ENCODE results near the gene IL20RB.
"Not testable (repeated sequence)": the region's sequence is repeated elsewhere in the genome, so short reads cannot be mapped to it uniquely, and the experiment has no call there.

Gene IL20RB

DNA sequence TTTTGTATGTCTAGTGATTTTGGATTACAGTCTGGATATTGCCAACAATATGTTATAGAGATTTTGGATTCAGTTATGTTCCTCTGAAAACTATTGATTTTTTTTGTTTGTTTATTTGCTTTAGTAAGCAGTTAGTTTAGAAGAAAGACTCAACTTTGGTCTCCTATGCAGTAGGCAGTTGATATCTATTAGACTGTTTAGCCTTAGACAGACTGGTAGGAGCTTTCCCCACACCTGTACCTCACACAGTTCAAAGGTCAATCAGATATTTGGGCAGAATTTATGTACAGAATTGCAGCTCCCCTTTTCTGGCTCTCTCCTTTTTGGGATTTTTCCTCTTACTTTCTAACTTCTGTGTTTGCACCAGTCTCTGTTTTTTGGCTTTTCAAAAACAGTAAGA is 42.3 kb downstream of the IL20RB start:
- Mint-ChIP-seq H3K9me3 (peaks cover 15% of the 10 kb centered on the region), H3K4me3 (no peak overlapping the region), H3K36me3 (ENCODE audit: low read depth) (peaks cover 7% of the 10 kb centered on the region), H3K27me3 (ENCODE audit: low read depth, poor library complexity) (peaks cover 6% of the 10 kb centered on the region), H3K4me1 (peaks cover 8% of the 10 kb centered on the region), H3K27ac (no peak overlapping the region)
- TF ChIP-seq, protein P1, sequence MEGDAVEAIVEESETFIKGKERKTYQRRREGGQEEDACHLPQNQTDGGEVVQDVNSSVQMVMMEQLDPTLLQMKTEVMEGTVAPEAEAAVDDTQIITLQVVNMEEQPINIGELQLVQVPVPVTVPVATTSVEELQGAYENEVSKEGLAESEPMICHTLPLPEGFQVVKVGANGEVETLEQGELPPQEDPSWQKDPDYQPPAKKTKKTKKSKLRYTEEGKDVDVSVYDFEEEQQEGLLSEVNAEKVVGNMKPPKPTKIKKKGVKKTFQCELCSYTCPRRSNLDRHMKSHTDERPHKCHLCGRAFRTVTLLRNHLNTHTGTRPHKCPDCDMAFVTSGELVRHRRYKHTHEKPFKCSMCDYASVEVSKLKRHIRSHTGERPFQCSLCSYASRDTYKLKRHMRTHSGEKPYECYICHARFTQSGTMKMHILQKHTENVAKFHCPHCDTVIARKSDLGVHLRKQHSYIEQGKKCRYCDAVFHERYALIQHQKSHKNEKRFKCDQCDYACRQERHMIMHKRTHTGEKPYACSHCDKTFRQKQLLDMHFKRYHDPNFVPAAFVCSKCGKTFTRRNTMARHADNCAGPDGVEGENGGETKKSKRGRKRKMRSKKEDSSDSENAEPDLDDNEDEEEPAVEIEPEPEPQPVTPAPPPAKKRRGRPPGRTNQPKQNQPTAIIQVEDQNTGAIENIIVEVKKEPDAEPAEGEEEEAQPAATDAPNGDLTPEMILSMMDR (IDR thresholded peaks at IDR 0.05) = no peak
- no peak for DNase-seq

DNA sequence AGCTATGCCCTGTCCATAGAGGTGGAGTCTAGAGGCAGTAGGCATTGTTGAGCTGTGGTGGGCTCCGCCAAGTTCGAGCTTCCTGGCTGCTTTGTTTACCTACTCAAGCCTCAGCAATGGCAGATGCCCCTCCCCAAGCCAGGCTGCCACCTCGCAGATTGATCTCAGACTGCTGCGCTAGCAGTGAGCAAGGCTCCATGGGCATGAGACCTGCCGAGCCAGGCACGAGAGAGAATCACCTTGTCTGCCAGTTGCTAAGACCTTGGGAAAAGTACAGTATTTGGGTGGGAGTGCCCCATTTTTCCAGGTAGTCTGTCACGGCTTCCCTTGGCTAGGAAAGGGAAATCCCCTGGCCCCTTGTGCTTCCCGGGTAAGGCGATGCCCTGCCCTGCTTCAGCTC is 49.6 kb downstream of the IL20RB start:
- Mint-ChIP-seq H3K9me3 (peaks cover 16% of the 10 kb centered on the region), H3K4me1 (peaks cover 15% of the 10 kb centered on the region)
- H3K4me3 Mint-ChIP-seq; H3K27me3 Mint-ChIP-seq (ENCODE audit: low read depth, poor library complexity); H3K36me3 Mint-ChIP-seq (ENCODE audit: low read depth); DNase-seq; H3K27ac Mint-ChIP-seq: not testable (repeated sequence)

DNA sequence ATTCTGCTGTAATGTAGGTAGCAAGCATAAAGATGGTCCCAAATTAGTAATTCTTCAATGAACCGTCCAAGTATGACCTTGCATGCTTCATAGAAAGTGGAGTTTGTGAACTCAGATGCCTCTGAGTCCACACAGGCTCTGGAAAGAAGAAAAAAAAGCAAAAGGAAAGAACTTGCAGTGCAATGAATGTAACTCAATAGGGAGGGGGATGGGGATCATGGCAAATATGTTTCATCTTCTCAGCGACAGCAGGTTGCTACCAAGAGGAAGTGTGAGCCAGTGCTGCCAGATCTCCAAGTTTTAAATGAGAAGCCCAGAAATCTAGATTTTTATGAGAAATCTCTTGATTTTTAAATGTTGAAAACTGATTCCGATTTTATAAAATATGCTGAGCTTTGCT is 50.3 kb downstream of the IL20RB start:
- H3K27me3 Mint-ChIP-seq (ENCODE audit: low read depth, poor library complexity) = no peaks in the 10 kb centered on the region
- H3K27ac Mint-ChIP-seq = no peak overlapping the region
- peaks cover 6% of the 10 kb centered on the region for H3K36me3 Mint-ChIP-seq (ENCODE audit: low read depth)
- no peak for DNase-seq
- H3K4me3 Mint-ChIP-seq = no peak overlapping the region
- H3K4me1 Mint-ChIP-seq = peaks cover 19% of the 10 kb centered on the region
- TF ChIP-seq, protein P1 (IDR thresholded peaks at IDR 0.05) = no peak
- peaks cover 12% of the 10 kb centered on the region for H3K9me3 Mint-ChIP-seq

DNA sequence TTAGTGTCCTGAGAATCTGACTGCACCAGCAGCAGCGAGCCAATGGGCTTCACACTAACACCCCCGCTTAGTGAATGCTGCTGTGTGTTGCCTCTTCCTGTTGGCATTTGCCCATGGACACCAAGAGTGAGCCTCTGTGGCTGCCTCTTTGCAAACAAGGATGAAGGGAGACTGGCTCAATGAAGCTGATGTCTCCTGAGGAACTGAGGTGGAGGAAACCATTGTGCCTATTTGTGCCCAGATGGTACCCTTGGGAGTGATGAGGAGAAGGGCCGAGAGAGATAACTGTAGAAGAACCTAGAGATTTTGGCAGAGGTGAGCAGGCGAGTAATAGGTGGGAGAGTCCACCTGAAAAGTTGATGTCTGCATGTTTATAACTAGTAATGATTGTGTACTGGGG is 51.2 kb downstream of the IL20RB start:
- peaks cover 24% of the 10 kb centered on the region for H3K4me1 Mint-ChIP-seq

DNA sequence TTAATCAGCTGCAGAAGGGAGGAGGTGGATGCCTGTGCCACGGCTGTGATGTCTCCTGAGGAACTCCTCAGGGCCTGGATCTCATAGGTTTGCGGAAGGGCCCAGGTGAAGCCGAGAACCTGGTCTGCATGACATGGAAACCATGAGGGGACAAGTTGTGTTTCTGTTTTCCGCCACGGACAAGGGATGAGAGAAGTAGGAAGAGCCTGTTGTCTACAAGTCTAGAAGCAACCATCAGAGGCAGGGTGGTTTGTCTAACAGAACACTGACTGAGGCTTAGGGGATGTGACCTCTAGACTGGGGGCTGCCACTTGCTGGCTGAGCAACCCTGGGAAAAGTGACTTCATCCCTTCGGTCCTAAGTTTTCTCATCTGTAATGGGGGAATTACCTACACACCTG is 52.4 kb downstream of the IL20RB start:
- Mint-ChIP-seq H3K27me3 (ENCODE audit: low read depth, poor library complexity) (no peaks in the 10 kb centered on the region), H3K27ac (no peak overlapping the region), H3K36me3 (ENCODE audit: low read depth) (no peaks in the 10 kb centered on the region), H3K9me3 (peaks cover 3% of the 10 kb centered on the region), H3K4me1 (peaks cover 35% of the 10 kb centered on the region), H3K4me3 (no peak overlapping the region)
- TF ChIP-seq, protein P1 (IDR thresholded peaks at IDR 0.05) = no peak
- no peak for DNase-seq

More for the DNA sequence above, 51.2 kb downstream of the IL20RB start:
- peak overlapping the region; percentile 53 for H3K27ac Mint-ChIP-seq
- DNase-seq = no peak
- H3K9me3 Mint-ChIP-seq = peaks cover 3% of the 10 kb centered on the region
- no peaks in the 10 kb centered on the region for H3K27me3 Mint-ChIP-seq (ENCODE audit: low read depth, poor library complexity)
- H3K36me3 Mint-ChIP-seq (ENCODE audit: low read depth) = no peaks in the 10 kb centered on the region
- TF ChIP-seq, protein P1 (IDR thresholded peaks at IDR 0.05) = no peak
- no peak overlapping the region for H3K4me3 Mint-ChIP-seq

DNA sequence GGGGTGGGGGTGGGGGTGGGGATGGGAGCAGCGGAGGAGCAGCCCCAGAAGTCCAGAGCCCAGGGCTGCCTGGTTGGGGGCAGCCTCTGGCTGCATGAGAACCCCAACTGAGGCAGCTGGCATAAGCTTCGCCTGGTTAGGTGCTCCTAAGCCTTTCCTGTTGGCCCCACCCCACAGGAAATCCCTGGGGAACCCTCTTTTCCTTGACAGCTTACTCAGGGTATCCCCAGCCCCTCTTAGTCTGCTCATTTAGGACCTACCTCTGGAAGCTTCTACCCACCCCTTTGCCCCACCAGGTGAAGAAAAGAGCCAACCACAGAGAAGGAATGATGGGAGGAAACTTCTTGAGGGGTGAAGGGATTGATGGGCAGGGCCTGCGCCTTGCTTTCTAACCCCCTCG is 53.4 kb downstream of the IL20RB start:
- peaks cover 3% of the 10 kb centered on the region for H3K9me3 Mint-ChIP-seq
- H3K27me3 Mint-ChIP-seq (ENCODE audit: low read depth, poor library complexity) = peaks cover 5% of the 10 kb centered on the region
- no peaks in the 10 kb centered on the region for H3K36me3 Mint-ChIP-seq (ENCODE audit: low read depth)
- H3K27ac Mint-ChIP-seq = no peak overlapping the region
- peaks cover 38% of the 10 kb centered on the region for H3K4me1 Mint-ChIP-seq
- TF ChIP-seq, protein P1 (IDR thresholded peaks at IDR 0.05) = no peak
- no peak overlapping the region for H3K4me3 Mint-ChIP-seq
- no peak for DNase-seq
